ENCODE results near the gene ROR1.

GRCh38 chr1:64162151-64162550 is 388.3 kb downstream of the ROR1 start:
- TF ChIP-seq CTCF (conservative IDR thresholded peaks at IDR 0.05; ENCODE audit: low read depth, low read length) (no peak), POLR2A (IDR thresholded peaks at IDR 0.05; ENCODE audit: low read depth, low read length) (no peak), RFX5 (IDR thresholded peaks at IDR 0.05; ENCODE audit: low read depth, low read length) (no peak)
